NB4 (cell line): Measurements from ENCODE around the gene HEMK1.

Source experiments
- DNase-seq: peaks from one replicate; pipeline ENCODE4 v3.0.0; 2010; ENCODE audit warnings: low read depth
- H3K4me3 ChIP-seq: one replicate; pipeline ENCODE4 v1.5.1; 2011; ENCODE audit warnings: mild to moderate bottlenecking, low read depth, low read length, moderate library complexity
- MYC ChIP-seq: IDR thresholded peaks from 2 replicates; pipeline ENCODE4 v1.6.1; 2011; ENCODE audit warnings: low read depth, low read length
- POLR2A ChIP-seq: IDR thresholded peaks from 2 replicates; pipeline ENCODE4 v1.6.1; 2011; ENCODE audit warnings: mild to moderate bottlenecking; ENCODE audit not compliant: insufficient read length; ENCODE audit errors: extremely low read depth
- TF ChIP-seq, protein P1 (sequence below): IDR thresholded peaks from 2 replicates; pipeline ENCODE4 v1.6.1; 2011; ENCODE audit warnings: low read depth, low read length
- TF ChIP-seq, protein P2 (sequence below): IDR thresholded peaks from one replicate; pipeline ENCODE4 v1.5.1; 2012; ENCODE audit warnings: low read depth, low read length

Gene HEMK1

DNA sequence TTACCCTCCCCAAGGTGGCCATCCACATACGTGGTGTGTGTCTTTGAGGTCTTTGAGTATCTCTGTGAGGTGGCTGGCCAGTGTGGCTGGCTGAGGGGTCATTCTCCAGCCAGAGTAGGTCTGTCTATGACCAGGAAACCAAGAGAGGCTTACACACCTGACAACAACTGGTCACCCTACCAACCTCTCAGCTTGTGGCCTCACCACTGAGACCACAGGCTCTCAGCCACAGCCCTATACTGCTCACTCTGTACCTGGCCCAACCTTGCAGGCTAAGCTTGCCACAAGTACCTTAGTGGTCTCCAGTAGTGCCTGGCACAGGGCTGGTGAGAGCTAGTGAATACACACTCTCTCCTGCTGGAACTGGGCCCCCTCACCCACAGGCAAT, 5.1 kb downstream of the HEMK1 start:
- H3K4me3 ChIP-seq = no peak overlapping the region
- DNase-seq = no peak
- TF ChIP-seq MYC = no peak
- no peak for TF ChIP-seq POLR2A
- TF ChIP-seq, protein P1, sequence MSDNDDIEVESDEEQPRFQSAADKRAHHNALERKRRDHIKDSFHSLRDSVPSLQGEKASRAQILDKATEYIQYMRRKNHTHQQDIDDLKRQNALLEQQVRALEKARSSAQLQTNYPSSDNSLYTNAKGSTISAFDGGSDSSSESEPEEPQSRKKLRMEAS = no peak
- TF ChIP-seq, protein P2, sequence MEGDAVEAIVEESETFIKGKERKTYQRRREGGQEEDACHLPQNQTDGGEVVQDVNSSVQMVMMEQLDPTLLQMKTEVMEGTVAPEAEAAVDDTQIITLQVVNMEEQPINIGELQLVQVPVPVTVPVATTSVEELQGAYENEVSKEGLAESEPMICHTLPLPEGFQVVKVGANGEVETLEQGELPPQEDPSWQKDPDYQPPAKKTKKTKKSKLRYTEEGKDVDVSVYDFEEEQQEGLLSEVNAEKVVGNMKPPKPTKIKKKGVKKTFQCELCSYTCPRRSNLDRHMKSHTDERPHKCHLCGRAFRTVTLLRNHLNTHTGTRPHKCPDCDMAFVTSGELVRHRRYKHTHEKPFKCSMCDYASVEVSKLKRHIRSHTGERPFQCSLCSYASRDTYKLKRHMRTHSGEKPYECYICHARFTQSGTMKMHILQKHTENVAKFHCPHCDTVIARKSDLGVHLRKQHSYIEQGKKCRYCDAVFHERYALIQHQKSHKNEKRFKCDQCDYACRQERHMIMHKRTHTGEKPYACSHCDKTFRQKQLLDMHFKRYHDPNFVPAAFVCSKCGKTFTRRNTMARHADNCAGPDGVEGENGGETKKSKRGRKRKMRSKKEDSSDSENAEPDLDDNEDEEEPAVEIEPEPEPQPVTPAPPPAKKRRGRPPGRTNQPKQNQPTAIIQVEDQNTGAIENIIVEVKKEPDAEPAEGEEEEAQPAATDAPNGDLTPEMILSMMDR = no peak

DNA sequence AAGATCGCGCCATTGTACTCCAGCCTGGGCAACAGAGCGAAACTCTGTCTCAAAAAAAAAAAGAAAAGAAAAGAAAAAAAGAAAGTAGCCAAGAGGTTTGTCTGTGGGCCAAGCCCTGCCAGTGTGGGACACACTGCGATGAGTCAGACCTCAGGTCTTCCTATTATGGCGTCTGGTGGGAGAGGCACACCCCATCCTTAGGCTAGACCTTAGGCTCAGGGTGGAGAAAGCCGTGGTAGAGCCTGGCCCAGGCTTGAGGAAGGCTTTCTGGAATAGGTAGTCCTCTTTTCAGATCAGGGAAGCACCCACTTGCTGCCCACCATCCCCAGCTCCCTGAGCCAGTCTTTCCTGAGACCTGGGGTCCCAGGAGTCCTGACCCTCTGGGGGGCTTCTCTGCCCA, 6.0 kb downstream of the HEMK1 start:
- H3K4me3 ChIP-seq = no peak overlapping the region
- no peak for DNase-seq
- TF ChIP-seq POLR2A (no peak), MYC (no peak)
- TF ChIP-seq, protein P2 = no peak
- TF ChIP-seq, protein P1 = no peak

DNA sequence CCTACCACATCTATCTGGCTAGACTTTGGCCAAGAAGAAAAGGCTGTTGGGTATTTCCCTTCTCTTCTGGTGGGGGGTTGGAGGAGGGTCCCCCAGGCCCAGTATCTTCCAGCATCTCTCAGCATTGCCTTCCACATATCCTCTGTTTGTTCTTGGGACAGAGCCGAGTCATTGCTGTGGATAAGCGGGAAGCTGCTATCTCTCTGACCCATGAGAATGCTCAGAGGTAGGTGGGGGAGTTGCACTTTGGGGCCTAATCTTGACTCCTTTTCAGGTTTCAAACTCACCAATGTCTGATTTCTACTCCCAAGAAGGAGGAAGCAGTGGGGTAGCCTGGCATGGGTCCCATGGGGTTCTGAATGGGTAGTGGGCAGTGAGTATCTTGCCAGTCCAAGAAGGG, 8.0 kb downstream of the HEMK1 start:
- DNase-seq = no peak
- TF ChIP-seq, protein P2 = no peak
- no peak overlapping the region for H3K4me3 ChIP-seq

DNA sequence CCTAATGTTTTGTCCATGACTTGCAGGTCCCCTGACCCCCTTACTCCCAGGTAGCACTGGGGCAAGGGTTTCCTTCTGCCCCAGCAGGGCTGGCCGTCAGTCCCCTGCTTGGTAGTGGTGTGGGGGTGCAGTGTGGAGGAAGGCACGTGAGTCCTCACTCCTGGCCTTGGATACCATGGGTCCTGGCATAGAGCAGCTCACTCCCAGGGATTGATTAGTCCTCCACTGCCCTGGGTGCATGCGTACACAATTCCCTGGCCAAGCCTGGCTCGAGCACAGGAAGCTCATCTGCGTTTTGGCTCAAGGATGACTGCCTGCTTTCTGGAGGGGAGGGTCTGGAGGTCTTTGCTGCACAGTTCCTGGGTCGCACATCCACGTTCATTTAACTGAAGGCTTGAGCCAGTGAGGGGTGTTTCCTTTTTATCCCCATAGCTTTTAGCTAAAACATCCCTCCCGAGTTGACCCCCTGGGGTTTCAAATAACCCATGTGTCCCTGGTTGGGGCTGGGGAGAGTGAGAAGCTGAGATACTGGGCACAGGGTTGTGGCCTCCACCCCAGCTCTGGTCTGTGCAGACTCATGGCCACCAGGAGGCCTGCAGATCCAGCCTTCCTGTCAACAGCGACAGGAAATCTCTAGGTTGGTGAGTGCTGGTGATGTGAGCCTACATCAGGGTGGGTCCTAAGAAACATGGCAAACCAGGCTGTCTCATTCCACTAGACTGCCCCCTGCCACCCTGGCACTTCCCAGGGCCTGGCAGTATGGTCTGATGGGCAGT, 11.5 kb downstream of the HEMK1 start:
- H3K4me3 ChIP-seq = no peak overlapping the region
- no peak for DNase-seq
- TF ChIP-seq POLR2A = no peak
- TF ChIP-seq, protein P1 = no peak
- TF ChIP-seq, protein P2 = no peak
- TF ChIP-seq MYC = no peak

DNA sequence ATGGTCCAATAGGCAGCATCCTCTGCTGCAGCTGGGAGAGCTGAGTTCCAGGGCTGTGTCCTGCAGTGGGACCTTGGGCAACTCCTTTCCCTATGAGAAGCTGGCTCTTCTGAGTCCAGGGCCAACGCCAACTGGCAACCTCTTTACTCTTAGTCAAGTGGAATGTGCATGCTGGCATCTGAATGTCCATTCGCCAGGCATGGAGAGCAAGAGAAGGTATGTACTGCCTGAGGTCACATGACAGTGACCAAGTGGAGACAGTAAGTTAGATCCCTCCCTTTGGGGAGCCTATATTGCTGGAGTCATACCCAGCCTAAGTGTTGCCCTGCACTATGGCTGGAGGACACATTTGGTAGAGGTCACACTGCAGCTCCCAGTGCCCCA, 12.1 kb downstream of the HEMK1 start:
- no peak for DNase-seq
- H3K4me3 ChIP-seq = no peak overlapping the region
- no peak for TF ChIP-seq POLR2A
- TF ChIP-seq, protein P2 = no peak
- TF ChIP-seq MYC = no peak
- TF ChIP-seq, protein P1 = no peak

DNA sequence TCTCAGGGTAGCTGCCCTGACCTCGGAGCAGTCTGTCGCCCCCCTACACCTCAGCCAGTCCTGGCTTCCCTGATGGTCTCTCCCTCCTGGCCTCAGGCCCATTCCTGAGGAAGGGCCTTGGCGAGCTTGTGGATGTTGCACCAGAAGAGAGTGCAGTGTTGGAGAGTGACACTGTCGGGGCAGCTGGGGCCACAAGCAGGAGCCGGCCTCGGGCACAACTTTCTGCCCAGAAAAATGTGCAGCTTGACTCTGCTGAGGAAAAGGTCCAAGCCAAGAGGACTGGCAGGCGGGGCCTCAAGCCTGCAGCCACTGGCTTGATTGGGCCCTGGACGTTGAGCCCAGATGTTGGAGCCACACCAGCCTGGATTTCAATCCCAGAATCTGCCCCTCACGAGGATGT, 12.8 kb downstream of the HEMK1 start:
- no peak overlapping the region for H3K4me3 ChIP-seq
- TF ChIP-seq, protein P2 = no peak
- TF ChIP-seq, protein P1 = no peak
- TF ChIP-seq POLR2A = no peak
- TF ChIP-seq MYC = no peak
- DNase-seq = no peak
